Erythroblast (primary cell): Measurements from ENCODE around the gene ZNF662.

ENCODE experiments used
- GATA1 ChIP-seq: IDR thresholded peaks from 2 replicates; pipeline ENCODE4 v1.6.1; 2011; ENCODE audit warnings: low read depth, mild to moderate bottlenecking, control low read depth, low read length, moderate library complexity
- POLR2A ChIP-seq: IDR thresholded peaks from 2 replicates; pipeline ENCODE4 v1.6.1; 2011; ENCODE audit warnings: mild to moderate bottlenecking, low read length

DNA sequence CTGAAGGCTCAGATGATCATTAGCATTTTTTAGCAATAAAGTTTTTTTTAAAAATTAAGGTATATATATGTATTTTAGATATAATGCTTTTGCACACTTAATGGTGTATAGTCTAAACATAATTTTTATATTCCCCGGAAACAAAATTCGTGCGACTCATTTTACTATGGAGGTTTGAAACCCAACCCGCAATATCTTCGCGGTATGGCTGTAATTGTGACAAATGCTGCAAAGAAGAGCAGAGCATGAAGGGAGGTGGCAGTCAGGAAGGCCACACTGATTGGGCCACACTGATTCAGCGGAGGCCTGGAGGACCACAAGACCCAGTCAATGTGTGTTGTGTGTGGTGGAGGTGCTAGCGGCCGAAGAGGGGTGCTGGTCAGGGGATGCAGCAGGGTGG, 25.8 kb upstream of the ZNF662 start:
- TF ChIP-seq POLR2A (no peak), GATA1 (no peak)
